ENCODE results near the gene ATP6V0E1. TPM values are rescaled to one million over a fixed set of nuclear protein-coding genes. Genes with fewer than 3 reads are reported as not detected.

Gene ATP6V0E1
- total and polyA plus RNA-seq, 2 of the 4 experiments (the other 2 are of a cell fraction): 258 to 277 TPM

DNA sequence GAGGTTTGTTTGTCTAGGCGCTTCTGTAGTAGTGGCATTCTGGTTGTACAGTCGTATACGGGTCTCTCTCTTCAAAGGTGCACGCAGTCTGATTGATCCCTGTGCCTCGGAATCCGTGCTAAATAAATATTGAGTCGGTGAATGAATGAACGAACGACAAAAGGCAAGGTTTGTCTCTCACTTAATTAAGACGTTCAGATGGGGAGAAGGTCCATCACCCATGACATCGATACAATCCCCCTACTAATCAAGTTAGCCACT is 72.1 kb downstream of the ATP6V0E1 start:
- Histone ChIP-seq H3K4me3 (ENCODE audit: insufficient read depth, low read depth, low read length) (peak overlapping the region; percentile 56), H2AK5ac (ENCODE audit: low read depth, low read length) (peak overlapping the region; percentile 60), H3K14ac (replicated peaks; ENCODE audit: low read depth, low read length) (peak overlapping the region; percentile 86), H3K18ac (ENCODE audit: low read depth, low read length) (peak overlapping the region; percentile 72), H3K27me3 (ENCODE audit: control insufficient read depth, insufficient read depth, low read length) (no peaks in the 10 kb centered on the region), H3K9ac (ENCODE audit: low read depth, low read length) (peak overlapping the region; percentile 87), H2AFZ (replicated peaks; ENCODE audit: low read length, poor library complexity) (peak overlapping the region; percentile 86), H3K9me3 (ENCODE audit: control insufficient read depth, insufficient read depth, low read length) (no peaks in the 10 kb centered on the region), H3K56ac (ENCODE audit: extremely low read depth, insufficient read depth, low read length) (peak overlapping the region; percentile 86), H3K23ac (ENCODE audit: low read depth, low read length) (peak overlapping the region; percentile 78), H4K8ac (ENCODE audit: low read depth in 2 of 2, low read length in 2 of 2) (peak overlapping the region; percentile 60 to 98), H3K79me1 (ENCODE audit: low read depth in 1 of 2, low read length in 2 of 2) (peaks cover 3 to 14% of the 10 kb centered on the region in 2 experiments; a peak in 3 of 4 replicates), H3K27ac (ENCODE audit: insufficient read depth, low read length) (peak overlapping the region; percentile 71), H2BK15ac (ENCODE audit: low read depth, low read length) (peak overlapping the region; percentile 71; the same call in 2 of the 3 replicates), H2BK120ac (ENCODE audit: low read depth, low read length) (peak overlapping the region; percentile 65), H3K36me3 (ENCODE audit: control insufficient read depth, insufficient read depth, low read length) (peaks cover 4% of the 10 kb centered on the region; the same call in 1 of the 2 replicates), H3K4me1 (ENCODE audit: control insufficient read depth, insufficient read depth, low read length) (peaks cover 9% of the 10 kb centered on the region), H2BK5ac (ENCODE audit: low read depth, low read length, poor library complexity, severe bottlenecking) (peak overlapping the region; percentile 84), H3K9me1 (ENCODE audit: insufficient read depth, low read length) (peaks cover 5% of the 10 kb centered on the region; the same call in 1 of the 2 replicates), H4K20me1 (ENCODE audit: insufficient read depth, low read length) (no peaks in the 10 kb centered on the region), H4K5ac (ENCODE audit: low read depth, low read length) (peak overlapping the region; percentile 77), H4K91ac (ENCODE audit: insufficient read depth, low read depth, low read length) (peak overlapping the region; percentile 76), H2AK9ac (replicated peaks; ENCODE audit: low read depth, low read length, poor library complexity) (no peak overlapping the region), H2BK20ac (ENCODE audit: low read depth, low read length) (peak overlapping the region; percentile 53), H3K4ac (ENCODE audit: low read depth, low read length) (peak overlapping the region; percentile 83), H3K4me2 (ENCODE audit: low read depth, low read length) (peak overlapping the region; percentile 80)
- ChIA-PET POLR2A (ENCODE audit: unreplicated experiment) (no interaction called here), CTCF (interaction anchor here (1.0 kb wide), 1 partner anchor 12 kb away, joined by 3 read pairs; no protein-coding TSS in a partner anchor)
- no peak for ATAC-seq (ENCODE audit: low read depth)
- TF ChIP-seq ELK1 (IDR thresholded peaks at IDR 0.05; ENCODE audit: borderline replicate concordance, low read depth, low read length): no peak
- no peak for TF ChIP-seq RAD21 (IDR thresholded peaks at IDR 0.05; ENCODE audit: low read length)
- TF ChIP-seq MXI1 (IDR thresholded peaks at IDR 0.05; ENCODE audit: borderline replicate concordance, low read depth, low read length): no peak
- TF ChIP-seq MAFK (IDR thresholded peaks at IDR 0.05; ENCODE audit: low read depth, low read length): no peak
- in situ Hi-C loops (cut with MboI; ENCODE audit: low sequenced_read_pairs) (no loop called here), intact Hi-C loops (cut with micrococcal nuclease) (loop anchor here (5.0 kb wide), 1 partner anchor 343 kb away; no protein-coding TSS in a partner anchor), dilution Hi-C loops (cut with HindIII; ENCODE audit: low sequenced_read_pairs, unreplicated experiment) (no loop called here)
- TSS peak; percentile 84 for BruUV-seq (replicated peaks)
- DNase-seq: no peak
- 14% methylated on average over 1 of the region's 11 CpGs; no CpG with 5 or more reads in 1 of the 2 experiments for WGBS, 2 experiments (ENCODE audit: extremely low coverage in 2 of 2, insufficient read length in 1 of 2)
